Tibial nerve (tissue), 3 donors: ENCODE measurements around the gene NCAPD3.

Source experiments
- POLR2A ChIP-seq, 2 donors: fragments of 450-650 bp; IDR thresholded peaks; one replicate each; pipeline ENCODE4 v1.6.1; 2017; ENCODE audit warnings: antibody characterized with exemption in 2 of 2, mild to moderate bottlenecking in 2 of 2, moderate library complexity in 2 of 2
- TF ChIP-seq, protein P1 (sequence below), 5 experiments: fragments of 200-600 bp in 3 of 5; fragments of 450-650 bp in 2 of 5; sonication (generic) in 3 of 5; IDR thresholded peaks; one replicate each; pipeline ENCODE4 v1.5.1; 2016 to 2019; ENCODE audit warnings: antibody characterized with exemption in 5 of 5, mild to moderate bottlenecking in 3 of 5, moderate library complexity in 2 of 5

DNA sequence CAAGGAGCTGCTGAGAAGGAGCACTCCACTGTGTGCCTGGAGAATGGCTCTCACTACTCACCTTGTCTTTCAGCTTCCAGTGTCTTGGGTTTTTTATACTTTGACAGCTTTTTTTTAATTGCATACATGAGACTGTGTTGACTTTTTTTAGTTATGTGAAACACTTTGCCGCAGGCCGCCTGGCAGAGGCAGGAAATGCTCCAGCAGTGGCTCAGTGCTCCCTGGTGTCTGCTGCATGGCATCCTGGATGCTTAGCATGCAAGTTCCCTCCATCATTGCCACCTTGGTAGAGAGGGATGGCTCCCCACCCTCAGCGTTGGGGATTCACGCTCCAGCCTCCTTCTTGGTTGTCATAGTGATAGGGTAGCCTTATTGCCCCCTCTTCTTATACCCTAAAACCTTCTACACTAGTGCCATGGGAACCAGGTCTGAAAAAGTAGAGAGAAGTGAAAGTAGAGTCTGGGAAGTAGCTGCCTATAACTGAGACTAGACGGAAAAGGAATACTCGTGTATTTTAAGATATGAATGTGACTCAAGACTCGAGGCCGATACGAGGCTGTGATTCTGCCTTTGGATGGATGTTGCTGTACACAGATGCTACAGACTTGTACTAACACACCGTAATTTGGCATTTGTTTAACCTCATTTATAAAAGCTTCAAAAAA, 72.6 kb downstream of the NCAPD3 start:
- TF ChIP-seq POLR2A (IDR thresholded peaks at IDR 0.05), result no peak
- TF ChIP-seq, protein P1, sequence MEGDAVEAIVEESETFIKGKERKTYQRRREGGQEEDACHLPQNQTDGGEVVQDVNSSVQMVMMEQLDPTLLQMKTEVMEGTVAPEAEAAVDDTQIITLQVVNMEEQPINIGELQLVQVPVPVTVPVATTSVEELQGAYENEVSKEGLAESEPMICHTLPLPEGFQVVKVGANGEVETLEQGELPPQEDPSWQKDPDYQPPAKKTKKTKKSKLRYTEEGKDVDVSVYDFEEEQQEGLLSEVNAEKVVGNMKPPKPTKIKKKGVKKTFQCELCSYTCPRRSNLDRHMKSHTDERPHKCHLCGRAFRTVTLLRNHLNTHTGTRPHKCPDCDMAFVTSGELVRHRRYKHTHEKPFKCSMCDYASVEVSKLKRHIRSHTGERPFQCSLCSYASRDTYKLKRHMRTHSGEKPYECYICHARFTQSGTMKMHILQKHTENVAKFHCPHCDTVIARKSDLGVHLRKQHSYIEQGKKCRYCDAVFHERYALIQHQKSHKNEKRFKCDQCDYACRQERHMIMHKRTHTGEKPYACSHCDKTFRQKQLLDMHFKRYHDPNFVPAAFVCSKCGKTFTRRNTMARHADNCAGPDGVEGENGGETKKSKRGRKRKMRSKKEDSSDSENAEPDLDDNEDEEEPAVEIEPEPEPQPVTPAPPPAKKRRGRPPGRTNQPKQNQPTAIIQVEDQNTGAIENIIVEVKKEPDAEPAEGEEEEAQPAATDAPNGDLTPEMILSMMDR (IDR thresholded peaks at IDR 0.05), result no peak
